ENCODE measurements around the gene KRT76. TPM values are rescaled to one million over a fixed set of nuclear protein-coding genes. Genes with fewer than 3 reads are reported as not detected.

Gene KRT76
- total and polyA plus RNA-seq, 2 donors (not counting 1 experiment from before 2014, with no cell fraction given), result not detected

- no peak overlapping the region for H3K4me3 ChIP-seq (ENCODE audit: control extremely low read depth in 1 of 5, extremely low read depth in 1 of 5, insufficient read depth in 1 of 5, low read depth in 2 of 5, low read length in 4 of 5)
- ChIA-PET CTCF (no interaction called here), POLR2A (no interaction called here)
- H3K79me2 ChIP-seq (ENCODE audit: control insufficient read depth, insufficient read depth, low read length), result no peaks in the 10 kb centered on the region
- H3K27me3 ChIP-seq (replicated peaks in 1 of 4; ENCODE audit: control extremely low read depth in 1 of 4, control insufficient read depth in 3 of 4, insufficient read depth in 4 of 4, low read length in 3 of 4), result peaks cover 0 to 6% (median 0%) of the 10 kb centered on the region in 4 experiments
- H3K27ac ChIP-seq (ENCODE audit: low read length in 2 of 2), result no peak overlapping the region
- ATAC-seq (ENCODE audit: low read depth) (no peak), DNase-seq (no peak)
- Mint-ChIP-seq H3K4me3 (no peak overlapping the region), H3K4me1 (no peaks in the 10 kb centered on the region), H3K9me3 (ENCODE audit: insufficient read depth) (no peaks in the 10 kb centered on the region), H3K27ac (no peak overlapping the region), H3K27me3 (peaks cover 40% of the 10 kb centered on the region)
- no peak for TF ChIP-seq EZH2 (IDR thresholded peaks at IDR 0.05; ENCODE audit: borderline replicate concordance, insufficient read depth, low read depth, low read length, poor library complexity, severe bottlenecking)
- TF ChIP-seq, protein P1, sequence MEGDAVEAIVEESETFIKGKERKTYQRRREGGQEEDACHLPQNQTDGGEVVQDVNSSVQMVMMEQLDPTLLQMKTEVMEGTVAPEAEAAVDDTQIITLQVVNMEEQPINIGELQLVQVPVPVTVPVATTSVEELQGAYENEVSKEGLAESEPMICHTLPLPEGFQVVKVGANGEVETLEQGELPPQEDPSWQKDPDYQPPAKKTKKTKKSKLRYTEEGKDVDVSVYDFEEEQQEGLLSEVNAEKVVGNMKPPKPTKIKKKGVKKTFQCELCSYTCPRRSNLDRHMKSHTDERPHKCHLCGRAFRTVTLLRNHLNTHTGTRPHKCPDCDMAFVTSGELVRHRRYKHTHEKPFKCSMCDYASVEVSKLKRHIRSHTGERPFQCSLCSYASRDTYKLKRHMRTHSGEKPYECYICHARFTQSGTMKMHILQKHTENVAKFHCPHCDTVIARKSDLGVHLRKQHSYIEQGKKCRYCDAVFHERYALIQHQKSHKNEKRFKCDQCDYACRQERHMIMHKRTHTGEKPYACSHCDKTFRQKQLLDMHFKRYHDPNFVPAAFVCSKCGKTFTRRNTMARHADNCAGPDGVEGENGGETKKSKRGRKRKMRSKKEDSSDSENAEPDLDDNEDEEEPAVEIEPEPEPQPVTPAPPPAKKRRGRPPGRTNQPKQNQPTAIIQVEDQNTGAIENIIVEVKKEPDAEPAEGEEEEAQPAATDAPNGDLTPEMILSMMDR (IDR thresholded peaks at IDR 0.05), result no peak
- H3K36me3 ChIP-seq (replicated peaks in 1 of 2; ENCODE audit: control extremely low read depth in 1 of 2, control insufficient read depth in 1 of 2, extremely low read depth in 1 of 2, insufficient read depth in 2 of 2, low read length in 1 of 2), result no peaks in the 10 kb centered on the region
- no peak overlapping the region for H2AFZ ChIP-seq (ENCODE audit: insufficient read depth, low read depth, low read length, poor library complexity, severe bottlenecking)
- H3K9me3 ChIP-seq (ENCODE audit: control extremely low read depth in 1 of 3, control insufficient read depth in 2 of 3, insufficient read depth in 1 of 3, low read length in 2 of 3), result no peaks in the 10 kb centered on the region
- intact Hi-C loops (cut with micrococcal nuclease), result no loop called here
- WGBS (ENCODE audit: insufficient coverage), result 75% methylated on average over 2 of the region's 4 CpGs
- H4K20me1 ChIP-seq (ENCODE audit: control insufficient read depth, insufficient read depth, low read length, poor library complexity, severe bottlenecking), result no peaks in the 10 kb centered on the region
- no peak overlapping the region for H3K4me2 ChIP-seq (replicated peaks; ENCODE audit: low read depth, low read length, poor library complexity, severe bottlenecking)
- no peaks in the 10 kb centered on the region for H3K4me1 ChIP-seq (ENCODE audit: control insufficient read depth in 2 of 2, insufficient read depth in 2 of 2, low read length in 2 of 2)
- H3K9ac ChIP-seq (ENCODE audit: low read length), result no peak overlapping the region
Measured at GRCh38 chr12:52821071-52821730, 44.1 kb upstream of the KRT76 start.

DNA sequence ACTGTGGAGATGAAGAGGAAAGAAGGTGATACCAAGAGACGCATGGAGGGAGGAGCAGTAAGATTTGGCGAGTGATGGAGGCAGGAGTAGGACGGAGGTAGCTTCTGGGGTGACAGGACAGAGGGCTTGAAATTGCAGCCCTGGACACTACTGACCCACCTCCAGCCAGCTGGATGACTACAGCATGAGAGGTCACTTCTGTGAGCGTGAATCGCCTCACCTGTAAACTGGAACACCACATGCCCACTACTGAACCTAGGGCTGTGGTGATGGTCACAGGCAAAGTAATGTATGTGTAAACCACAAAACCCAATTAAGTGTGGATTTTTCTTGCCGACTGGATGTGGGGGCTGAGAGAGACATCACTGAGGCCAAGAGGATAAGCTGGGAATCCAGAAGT lies 43.4 kb upstream of the KRT76 start:
- intact Hi-C loops (cut with micrococcal nuclease), result no loop called here
- no peak overlapping the region for H3K27ac Mint-ChIP-seq
- H3K27me3 ChIP-seq (replicated peaks in 1 of 4; ENCODE audit: control extremely low read depth in 1 of 4, control insufficient read depth in 3 of 4, insufficient read depth in 4 of 4, low read length in 3 of 4), result peaks cover 0 to 2% (median 0%) of the 10 kb centered on the region in 4 experiments
- TF ChIP-seq, protein P1 (IDR thresholded peaks at IDR 0.05), result no peak
- no peak for TF ChIP-seq EZH2 (IDR thresholded peaks at IDR 0.05; ENCODE audit: borderline replicate concordance, insufficient read depth, low read depth, low read length, poor library complexity, severe bottlenecking)
- no peaks in the 10 kb centered on the region for H3K4me1 ChIP-seq (ENCODE audit: control insufficient read depth in 2 of 2, insufficient read depth in 2 of 2, low read length in 2 of 2)
- ChIA-PET POLR2A (no interaction called here), CTCF (no interaction called here)
- H3K4me3 Mint-ChIP-seq, result no peak overlapping the region
- H3K79me2 ChIP-seq (ENCODE audit: control insufficient read depth, insufficient read depth, low read length), result no peaks in the 10 kb centered on the region
- H3K9ac ChIP-seq (ENCODE audit: low read length), result no peak overlapping the region
- no peaks in the 10 kb centered on the region for H3K36me3 ChIP-seq (replicated peaks in 1 of 2; ENCODE audit: control extremely low read depth in 1 of 2, control insufficient read depth in 1 of 2, extremely low read depth in 1 of 2, insufficient read depth in 2 of 2, low read length in 1 of 2)
- ATAC-seq (ENCODE audit: low read depth), result no peak
- H3K9me3 Mint-ChIP-seq (ENCODE audit: insufficient read depth), result no peaks in the 10 kb centered on the region
- 100% methylated on average over 3 of the region's 6 CpGs for WGBS (ENCODE audit: insufficient coverage)
- no peak for DNase-seq
- no peaks in the 10 kb centered on the region for H3K4me1 Mint-ChIP-seq
- H3K9me3 ChIP-seq (ENCODE audit: control extremely low read depth in 1 of 3, control insufficient read depth in 2 of 3, insufficient read depth in 1 of 3, low read length in 2 of 3), result no peaks in the 10 kb centered on the region
- peaks cover 35% of the 10 kb centered on the region for H3K27me3 Mint-ChIP-seq
- no peak overlapping the region for H3K4me2 ChIP-seq (replicated peaks; ENCODE audit: low read depth, low read length, poor library complexity, severe bottlenecking)
- H3K4me3 ChIP-seq (ENCODE audit: control extremely low read depth in 1 of 5, extremely low read depth in 1 of 5, insufficient read depth in 1 of 5, low read depth in 2 of 5, low read length in 4 of 5), result no peak overlapping the region
- no peak overlapping the region for H3K27ac ChIP-seq (ENCODE audit: low read length in 2 of 2)
- H2AFZ ChIP-seq (ENCODE audit: insufficient read depth, low read depth, low read length, poor library complexity, severe bottlenecking), result no peak overlapping the region
- H4K20me1 ChIP-seq (ENCODE audit: control insufficient read depth, insufficient read depth, low read length, poor library complexity, severe bottlenecking), result no peaks in the 10 kb centered on the region
